SK-N-MC (cell line): Measurements from ENCODE around the gene MYCBPAP.

Experiments used
- EZH2 ChIP-seq: fragments of 200-600 bp; sonication (generic); IDR thresholded peaks from one replicate; pipeline ENCODE4 v1.6.1; 2017; ENCODE audit warnings: antibody characterized with exemption
- FOXP2 ChIP-seq: optimal IDR thresholded peaks from 2 replicates; pipeline ENCODE3; 2011; ENCODE audit warnings: mild to moderate bottlenecking, moderate library complexity; ENCODE audit not compliant: insufficient read depth; ENCODE audit errors: extremely low read length, control extremely low read depth
- POLR2AphosphoS5 ChIP-seq: IDR thresholded peaks from 2 replicates; pipeline ENCODE4 v1.6.1; 2012; ENCODE audit warnings: mild to moderate bottlenecking, low read depth, low read length, borderline replicate concordance

GRCh38 chr17:50558941-50559614, 50.8 kb downstream of the MYCBPAP start:
- TF ChIP-seq EZH2 (no peak), POLR2AphosphoS5 (no peak), FOXP2 (no peak)
